Measurements from ENCODE around the gene SSU72.

DNA sequence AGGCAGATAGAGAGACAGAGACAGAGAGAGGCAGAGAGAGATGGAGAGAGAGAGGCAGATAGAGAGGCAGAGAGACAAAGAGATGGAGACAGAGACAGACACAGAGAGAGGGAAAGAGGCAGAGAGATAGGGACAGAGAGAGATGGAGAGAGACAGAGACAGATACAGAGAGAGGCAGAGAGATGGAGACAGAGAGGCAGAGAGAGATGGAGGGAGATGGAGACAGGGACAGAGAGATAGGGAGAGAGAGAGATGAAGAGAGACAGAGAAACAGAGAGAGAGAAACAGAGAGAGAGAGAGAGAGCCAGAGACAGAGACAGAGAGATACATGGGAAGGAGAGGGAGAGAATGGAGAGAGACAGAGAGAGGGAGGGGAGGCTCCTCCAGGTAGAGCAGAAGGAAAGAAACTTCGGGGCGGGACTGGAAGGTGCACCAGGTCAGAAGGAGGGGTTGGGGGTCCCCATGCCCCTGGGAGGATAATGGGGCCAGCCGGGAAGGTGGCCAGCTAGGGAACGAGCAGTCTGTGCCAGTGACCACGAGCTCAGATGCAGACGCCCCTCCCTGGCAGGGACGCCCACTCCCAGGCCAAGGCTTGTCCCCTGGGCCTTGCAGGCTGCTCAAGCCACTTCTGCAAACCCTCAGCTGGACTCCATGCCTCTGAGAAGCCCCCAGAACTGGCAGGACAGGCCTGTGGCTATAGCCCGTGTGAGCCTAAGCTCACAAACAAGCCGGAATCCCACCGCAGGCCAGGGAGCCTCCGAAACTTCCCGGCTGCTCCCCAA is 22.0 kb upstream of the SSU72 start:
- TF ChIP-seq EZH2 (IDR thresholded peaks at IDR 0.05) (no peak), EZH2phosphoT487 (IDR thresholded peaks at IDR 0.05) (no peak)

Measured in neural progenitor cell (in vitro differentiated cells).